ENCODE data around the gene CPO.
"Not testable (repeated sequence)": the region's sequence is repeated elsewhere in the genome, so short reads cannot be mapped to it uniquely, and the experiment has no call there.

The CPO gene

DNA sequence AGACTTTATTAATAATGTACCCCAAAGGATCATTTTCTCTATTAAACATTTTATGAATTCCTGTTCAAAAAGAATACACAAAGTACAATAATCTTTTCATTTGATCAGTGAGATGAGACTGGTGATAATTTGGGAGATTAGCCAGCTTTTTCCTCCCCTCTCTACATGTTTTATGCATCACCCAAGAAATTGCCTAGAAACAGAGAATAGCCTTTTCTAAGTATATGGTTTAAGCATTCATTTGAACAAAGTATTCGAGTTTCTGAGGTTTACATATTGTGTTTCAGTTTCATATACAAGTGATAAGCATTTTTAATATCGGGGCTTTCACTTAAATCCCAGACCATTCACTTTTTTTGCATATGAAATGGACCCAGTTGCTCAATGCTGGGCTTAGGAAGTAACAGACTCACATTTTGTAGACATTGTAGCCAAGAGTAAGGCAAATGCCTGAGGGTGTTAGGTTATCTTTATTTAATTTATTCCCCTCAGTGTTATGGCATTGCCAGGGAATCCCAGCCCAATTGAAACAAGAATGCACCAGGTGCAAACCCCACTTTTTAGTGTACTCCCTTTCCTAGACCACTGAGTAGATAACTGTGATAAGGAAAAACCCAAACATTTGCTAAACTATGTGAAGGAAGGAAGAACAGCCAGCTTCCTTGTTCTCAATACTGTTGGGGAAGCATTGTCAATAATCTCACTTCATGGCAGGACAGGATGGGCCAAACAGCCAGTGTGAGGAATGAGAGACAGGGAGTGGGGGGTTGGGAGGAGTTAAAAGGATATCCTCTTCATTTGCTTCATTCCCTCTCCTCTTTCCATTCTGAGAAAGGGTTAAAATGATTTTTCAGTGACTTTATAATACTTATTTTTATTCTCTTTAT lies 3.5 kb downstream of the CPO start:
- in situ Hi-C loops (cut with HindIII; ENCODE audit: low pct_ligation_motif_present, low sequenced_read_pairs), result no loop called here
- Histone ChIP-seq H3K27ac (no peak overlapping the region), H3K4me3 (ENCODE audit: low read depth, low read length) (no peak overlapping the region), H3K27me3 (replicated peaks) (no peaks in the 10 kb centered on the region), H3K36me3 (replicated peaks) (no peaks in the 10 kb centered on the region)
- DNase-seq, result no peak
- TF ChIP-seq, protein P1, sequence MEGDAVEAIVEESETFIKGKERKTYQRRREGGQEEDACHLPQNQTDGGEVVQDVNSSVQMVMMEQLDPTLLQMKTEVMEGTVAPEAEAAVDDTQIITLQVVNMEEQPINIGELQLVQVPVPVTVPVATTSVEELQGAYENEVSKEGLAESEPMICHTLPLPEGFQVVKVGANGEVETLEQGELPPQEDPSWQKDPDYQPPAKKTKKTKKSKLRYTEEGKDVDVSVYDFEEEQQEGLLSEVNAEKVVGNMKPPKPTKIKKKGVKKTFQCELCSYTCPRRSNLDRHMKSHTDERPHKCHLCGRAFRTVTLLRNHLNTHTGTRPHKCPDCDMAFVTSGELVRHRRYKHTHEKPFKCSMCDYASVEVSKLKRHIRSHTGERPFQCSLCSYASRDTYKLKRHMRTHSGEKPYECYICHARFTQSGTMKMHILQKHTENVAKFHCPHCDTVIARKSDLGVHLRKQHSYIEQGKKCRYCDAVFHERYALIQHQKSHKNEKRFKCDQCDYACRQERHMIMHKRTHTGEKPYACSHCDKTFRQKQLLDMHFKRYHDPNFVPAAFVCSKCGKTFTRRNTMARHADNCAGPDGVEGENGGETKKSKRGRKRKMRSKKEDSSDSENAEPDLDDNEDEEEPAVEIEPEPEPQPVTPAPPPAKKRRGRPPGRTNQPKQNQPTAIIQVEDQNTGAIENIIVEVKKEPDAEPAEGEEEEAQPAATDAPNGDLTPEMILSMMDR (IDR thresholded peaks at IDR 0.05; ENCODE audit: low read depth, low read length, missing control alignments), result no peak

DNA sequence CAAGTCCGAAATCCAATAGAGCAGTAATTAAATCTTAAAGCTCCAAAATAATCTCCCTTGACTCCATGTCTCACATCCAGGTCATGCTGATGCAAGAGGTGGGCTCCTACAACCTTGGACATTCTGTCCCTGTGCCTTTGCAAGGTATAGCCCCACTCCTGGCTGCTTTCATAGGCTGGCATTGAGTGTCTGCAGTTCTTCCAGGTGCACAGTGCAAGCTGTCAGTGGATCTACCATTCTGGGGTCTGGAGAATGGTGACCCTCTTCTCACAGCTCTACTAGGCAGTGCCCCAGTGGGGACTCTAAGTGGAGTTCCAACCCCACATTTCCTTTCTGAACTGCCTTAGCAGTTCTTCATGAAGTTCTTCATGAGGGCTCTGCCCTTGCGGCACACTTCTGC lies 14.1 kb downstream of the CPO start:
- H3K4me3 ChIP-seq (ENCODE audit: low read depth, low read length); H3K27me3 ChIP-seq (replicated peaks); DNase-seq; in situ Hi-C loops (cut with HindIII; ENCODE audit: low pct_ligation_motif_present, low sequenced_read_pairs); H3K36me3 ChIP-seq (replicated peaks); H3K27ac ChIP-seq: not testable (repeated sequence)

DNA sequence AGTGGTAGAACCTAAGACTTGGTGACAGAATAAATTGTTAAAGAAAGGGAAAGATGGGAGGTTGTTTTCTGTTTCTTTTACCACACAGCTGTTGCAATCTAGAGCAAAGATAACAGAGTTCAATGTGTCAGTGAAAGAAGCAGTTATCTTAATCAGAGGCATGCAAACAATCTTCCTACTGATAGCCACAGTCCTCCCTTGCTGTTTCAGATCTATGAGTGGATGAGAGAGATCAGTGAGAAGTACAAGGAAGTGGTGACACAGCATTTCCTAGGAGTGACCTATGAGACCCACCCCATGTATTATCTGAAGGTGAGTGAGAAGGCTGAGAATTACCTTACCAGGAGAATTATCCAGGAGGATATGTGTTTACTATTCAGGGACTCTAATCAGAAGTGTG lies 15.9 kb downstream of the CPO start:
- H3K36me3 ChIP-seq (replicated peaks), result no peaks in the 10 kb centered on the region
- no peak overlapping the region for H3K4me3 ChIP-seq (ENCODE audit: low read depth, low read length)
- peak; percentile 18 for DNase-seq
- H3K27ac ChIP-seq, result no peak overlapping the region
- in situ Hi-C loops (cut with HindIII; ENCODE audit: low pct_ligation_motif_present, low sequenced_read_pairs), result no loop called here
- H3K27me3 ChIP-seq (replicated peaks), result no peaks in the 10 kb centered on the region
- TF ChIP-seq, protein P1 (IDR thresholded peaks at IDR 0.05; ENCODE audit: low read depth, low read length, missing control alignments), result no peak

DNA sequence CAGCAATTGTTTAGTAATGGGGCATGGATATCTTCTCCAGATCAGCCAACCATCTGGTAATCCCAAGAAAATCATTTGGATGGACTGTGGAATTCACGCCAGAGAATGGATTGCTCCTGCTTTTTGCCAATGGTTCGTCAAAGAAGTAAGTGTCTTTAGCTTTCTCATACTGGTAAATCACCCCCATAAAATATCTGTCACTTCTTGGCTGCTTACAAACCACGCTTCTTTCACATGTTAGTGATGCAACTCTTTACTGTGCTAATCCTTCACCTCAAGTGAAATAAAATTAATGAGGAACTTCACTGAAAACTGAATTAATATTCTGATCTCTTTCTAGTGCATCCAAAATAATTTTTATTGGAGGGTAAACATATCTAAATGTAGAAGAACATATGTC lies 18.9 kb downstream of the CPO start:
- no peaks in the 10 kb centered on the region for H3K27me3 ChIP-seq (replicated peaks)
- in situ Hi-C loops (cut with HindIII; ENCODE audit: low pct_ligation_motif_present, low sequenced_read_pairs), result no loop called here
- H3K27ac ChIP-seq, result no peak overlapping the region
- no peak overlapping the region for H3K4me3 ChIP-seq (ENCODE audit: low read depth, low read length)
- TF ChIP-seq, protein P1 (IDR thresholded peaks at IDR 0.05; ENCODE audit: low read depth, low read length, missing control alignments), result no peak
- DNase-seq, result no peak
- no peaks in the 10 kb centered on the region for H3K36me3 ChIP-seq (replicated peaks)

DNA sequence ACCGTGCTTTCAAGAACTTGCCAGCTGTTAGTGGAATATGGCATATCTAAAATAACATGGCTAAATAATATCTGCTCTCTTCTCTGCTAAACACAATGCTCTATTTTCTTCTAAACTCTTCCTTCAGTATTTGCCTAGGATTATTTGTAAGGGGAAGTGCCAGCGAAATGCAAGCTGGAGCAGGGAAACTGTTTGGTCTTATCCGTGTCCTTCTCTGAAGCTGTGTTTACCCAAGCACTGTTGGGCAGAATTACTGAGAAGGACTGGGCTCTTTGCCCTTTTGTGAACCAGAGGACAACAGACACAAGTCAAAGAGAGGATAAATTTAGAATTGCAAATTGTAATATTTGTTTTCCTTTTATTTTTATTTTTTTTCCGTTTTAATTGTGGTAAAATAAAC lies 23.6 kb downstream of the CPO start:
- H3K36me3 ChIP-seq (replicated peaks), result no peaks in the 10 kb centered on the region
- H3K4me3 ChIP-seq (ENCODE audit: low read depth, low read length), result no peak overlapping the region
- H3K27me3 ChIP-seq (replicated peaks), result no peaks in the 10 kb centered on the region
- no peak overlapping the region for H3K27ac ChIP-seq
- TF ChIP-seq, protein P1 (IDR thresholded peaks at IDR 0.05; ENCODE audit: low read depth, low read length, missing control alignments), result no peak
- no peak for DNase-seq
- in situ Hi-C loops (cut with HindIII; ENCODE audit: low pct_ligation_motif_present, low sequenced_read_pairs), result no loop called here

DNA sequence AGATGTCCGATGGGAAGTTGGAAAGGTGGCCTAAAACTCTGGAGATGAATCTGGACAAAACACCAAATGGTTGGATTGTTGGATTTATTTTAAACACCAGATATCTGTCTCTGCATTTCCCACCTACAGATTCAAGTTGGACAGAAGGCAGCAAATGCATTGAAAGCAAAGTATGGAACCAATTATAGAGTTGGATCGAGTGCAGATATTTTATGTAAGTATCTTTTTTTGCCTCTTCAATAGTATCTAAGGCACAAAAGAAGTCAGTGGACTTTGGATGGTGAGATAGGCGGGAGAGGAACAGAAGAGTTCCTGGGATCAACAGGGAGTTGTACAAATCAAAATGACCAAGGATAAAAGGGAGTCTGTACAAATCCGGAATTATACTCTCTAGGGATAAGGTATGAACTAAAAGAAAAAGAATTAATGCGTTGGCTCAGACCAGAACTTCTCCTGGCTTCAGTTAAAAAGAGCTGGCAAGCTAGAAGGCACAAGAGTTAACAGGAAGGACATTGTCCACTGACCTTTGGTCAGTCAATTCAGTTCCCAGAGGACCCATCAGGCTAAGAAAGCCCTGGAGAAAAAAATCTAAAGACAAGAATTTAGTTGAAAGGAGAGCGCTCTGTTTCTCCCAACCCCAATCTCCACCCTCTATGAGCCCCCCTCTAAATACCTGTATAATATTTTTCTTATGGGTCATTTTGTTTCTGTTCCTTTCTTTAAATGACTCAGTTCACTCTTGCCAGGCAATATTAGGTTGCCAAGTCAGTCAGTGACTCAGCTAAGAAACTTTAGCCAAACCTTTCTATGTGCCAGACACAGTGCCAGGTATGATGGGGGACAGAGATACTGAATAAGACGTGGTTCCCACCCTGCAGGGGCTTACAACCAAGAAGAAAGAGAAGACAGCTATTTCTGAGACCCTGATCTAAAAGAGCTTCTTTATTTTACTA lies 29.1 kb downstream of the CPO start:
- H3K36me3 ChIP-seq (replicated peaks), result no peaks in the 10 kb centered on the region
- DNase-seq, result no peak
- no peak overlapping the region for H3K27ac ChIP-seq
- no peaks in the 10 kb centered on the region for H3K27me3 ChIP-seq (replicated peaks)
- H3K4me3 ChIP-seq (ENCODE audit: low read depth, low read length), result no peak overlapping the region
- in situ Hi-C loops (cut with HindIII; ENCODE audit: low pct_ligation_motif_present, low sequenced_read_pairs), result no loop called here
- TF ChIP-seq, protein P1 (IDR thresholded peaks at IDR 0.05; ENCODE audit: low read depth, low read length, missing control alignments), result no peak

Data from brain microvascular endothelial cell (primary cell).